Measurements from ENCODE around the gene HMX2.
A peak's percentile ranks its signal among the peaks of the same experiment; 100 is the strongest.

HMX2 gene

DNA sequence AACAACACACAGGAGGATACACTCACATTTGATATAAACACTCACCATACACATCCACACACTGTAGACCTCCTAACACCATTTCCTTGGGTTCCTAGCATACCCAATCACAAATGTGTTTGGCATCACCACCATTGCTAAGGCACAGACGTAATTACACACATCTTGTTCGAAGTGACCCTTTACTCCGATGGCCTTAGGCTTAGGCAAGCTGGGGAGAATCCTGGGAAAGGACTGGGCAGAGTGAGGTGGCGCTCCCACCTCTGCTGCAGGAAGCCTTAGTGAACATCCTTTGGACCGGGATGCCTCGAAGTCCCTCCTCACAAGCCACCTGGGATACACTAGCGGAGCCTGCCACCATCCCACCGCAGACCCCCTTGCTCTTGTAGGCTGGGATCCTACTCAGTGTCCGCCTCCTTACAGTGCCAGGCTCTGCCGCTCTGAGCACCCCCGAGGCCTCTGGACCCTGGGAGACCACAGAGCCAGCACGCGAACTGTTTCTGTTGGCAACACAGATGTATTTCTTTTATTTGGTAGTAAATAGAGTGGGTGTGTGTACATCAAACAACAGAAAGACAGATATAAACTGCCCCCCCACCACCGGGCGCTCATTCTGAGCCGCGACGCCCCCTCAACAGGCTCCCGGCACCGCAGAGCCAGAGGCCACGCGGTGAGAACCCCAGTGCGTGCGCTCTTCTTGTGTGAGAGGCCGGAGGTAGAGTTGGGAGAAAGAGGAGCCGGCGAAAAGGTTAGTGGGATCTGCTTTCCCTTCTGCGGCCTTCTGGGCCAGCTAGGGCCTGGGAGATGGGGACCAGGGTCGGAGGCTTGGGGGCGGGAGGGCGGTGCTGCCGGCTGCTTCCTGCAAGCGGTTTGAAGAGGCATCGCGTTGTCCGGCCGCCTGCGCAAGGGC is 5.9 kb upstream of the HMX2 start:
- no peak for DNase-seq (ENCODE audit: low read depth in 1 of 2, low spot score in 1 of 2)
- in situ Hi-C loops (cut with HindIII; ENCODE audit: low pct_unique_long_range_greater_than_20kb, low sequenced_read_pairs): no loop called here
- no peak for TF ChIP-seq JUND (IDR thresholded peaks at IDR 0.05; ENCODE audit: low read depth)

DNA sequence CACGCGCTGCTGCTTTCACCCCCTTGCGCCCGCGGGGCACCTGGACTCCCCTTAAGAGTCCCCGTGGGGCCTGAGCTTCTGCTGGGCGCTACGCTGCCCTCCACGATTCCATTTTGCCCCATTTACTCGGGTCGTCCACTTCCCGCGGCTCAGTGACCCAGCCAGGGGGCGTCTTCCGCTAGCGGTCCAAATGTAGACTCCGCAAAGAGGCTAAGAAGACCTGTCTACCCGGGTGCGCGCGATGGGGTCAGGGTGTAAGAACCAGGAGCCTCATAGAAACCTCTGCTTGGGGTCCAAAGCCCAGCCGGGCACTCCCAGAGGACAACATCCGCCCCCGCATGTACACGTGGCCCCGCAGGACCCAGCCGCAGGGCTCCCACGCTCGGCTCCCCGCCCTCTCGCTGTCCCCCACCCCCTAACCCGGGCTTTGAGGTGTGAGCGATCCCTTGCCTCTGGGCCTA is 5.2 kb upstream of the HMX2 start:
- in situ Hi-C loops (cut with HindIII; ENCODE audit: low pct_unique_long_range_greater_than_20kb, low sequenced_read_pairs): no loop called here
- no peak for DNase-seq (ENCODE audit: low read depth in 1 of 2, low spot score in 1 of 2)
- TF ChIP-seq JUND (IDR thresholded peaks at IDR 0.05; ENCODE audit: low read depth): no peak

DNA sequence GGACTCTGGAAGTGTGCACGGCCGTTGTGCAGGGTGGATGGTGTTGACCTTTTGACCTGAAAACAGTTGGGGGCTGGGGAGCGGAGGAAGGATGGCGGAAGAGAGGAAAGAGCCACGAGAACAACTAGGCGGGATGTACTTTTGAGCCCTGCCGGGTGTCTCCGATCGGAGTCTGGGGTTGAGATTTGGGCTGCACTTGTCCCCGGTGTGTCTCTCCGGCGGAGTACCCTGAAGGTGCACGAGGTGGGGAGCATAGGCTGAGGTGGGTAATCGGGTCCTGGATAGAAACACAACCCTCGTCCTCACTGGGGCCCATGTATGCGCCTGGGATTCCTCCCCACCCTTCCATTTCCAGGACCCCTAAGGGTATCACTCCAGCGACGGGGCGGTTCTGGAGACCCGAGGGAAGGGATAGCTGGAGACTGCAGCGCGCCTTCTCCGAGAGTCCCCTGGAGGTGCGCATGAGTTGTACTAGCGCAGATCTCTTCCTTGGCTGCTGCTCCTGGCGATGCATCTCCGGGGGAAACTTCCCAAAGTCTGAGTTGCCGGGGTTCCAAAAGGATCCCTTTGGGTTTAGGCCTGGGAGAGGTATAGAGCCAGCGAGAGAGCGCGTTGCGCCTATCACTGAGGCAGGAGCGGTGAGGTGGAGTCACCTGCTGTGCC is 4.6 kb upstream of the HMX2 start:
- in situ Hi-C loops (cut with HindIII; ENCODE audit: low pct_unique_long_range_greater_than_20kb, low sequenced_read_pairs): no loop called here
- DNase-seq (ENCODE audit: low read depth in 1 of 2, low spot score in 1 of 2): no peak
- TF ChIP-seq JUND (IDR thresholded peaks at IDR 0.05; ENCODE audit: low read depth): no peak

DNA sequence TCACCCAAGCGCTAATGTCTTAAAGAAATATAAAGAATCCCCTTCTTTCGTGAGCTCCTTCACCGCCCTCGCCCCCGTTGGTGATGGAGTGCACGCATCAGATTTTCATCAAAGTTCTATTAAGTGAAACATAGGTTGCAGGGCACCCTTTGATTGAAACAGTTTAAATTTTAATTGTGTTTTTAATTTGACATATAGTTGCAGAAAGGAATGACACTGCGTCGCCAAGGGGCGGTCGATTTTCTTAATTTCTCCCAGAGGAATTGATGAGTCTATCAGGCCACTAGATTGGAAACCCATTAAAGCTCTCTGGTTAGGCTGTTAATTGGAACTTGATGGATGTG is 4.1 kb upstream of the HMX2 start:
- no peak for TF ChIP-seq JUND (IDR thresholded peaks at IDR 0.05; ENCODE audit: low read depth)
- in situ Hi-C loops (cut with HindIII; ENCODE audit: low pct_unique_long_range_greater_than_20kb, low sequenced_read_pairs): no loop called here

DNA sequence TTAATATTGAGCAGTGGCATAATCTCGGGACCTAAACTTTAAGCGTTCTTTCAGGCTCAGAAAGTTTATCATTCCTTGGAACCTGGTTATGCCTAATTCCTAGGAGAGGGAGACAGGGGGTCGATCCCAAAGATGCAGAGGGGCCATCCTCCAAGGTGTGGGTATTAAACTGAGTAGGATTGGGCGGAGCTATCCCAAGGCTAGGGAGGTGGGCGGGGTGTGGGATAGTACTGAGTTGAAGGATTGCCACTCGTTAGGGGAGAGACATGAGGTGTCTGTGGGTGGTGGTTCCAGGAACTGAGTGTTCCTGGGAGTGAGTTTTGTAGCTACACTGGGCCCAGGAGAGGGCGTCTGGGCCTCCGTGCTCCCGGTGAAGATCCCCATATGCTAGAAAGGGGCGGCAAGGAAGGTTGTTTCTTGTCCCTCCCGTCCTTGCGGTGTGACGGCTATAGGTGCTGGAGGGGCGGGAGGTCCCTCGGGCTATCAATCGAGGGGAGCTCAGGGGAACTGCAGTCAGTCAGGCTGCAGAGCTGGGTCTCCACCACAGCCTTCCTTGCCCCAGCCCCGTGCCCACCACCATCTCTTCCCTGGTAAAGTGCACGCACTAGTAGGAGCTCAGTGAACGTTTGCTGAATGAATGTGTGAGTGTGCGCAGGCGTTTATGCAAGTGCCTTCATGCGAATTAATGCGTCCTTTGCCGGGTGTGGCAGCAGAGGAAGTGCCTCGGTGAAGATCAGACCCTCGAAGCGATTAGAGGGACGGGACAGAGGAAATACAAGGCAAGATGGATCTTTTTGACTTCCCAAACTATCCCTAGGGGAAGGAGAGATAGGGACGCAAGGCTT is 3.0 kb upstream of the HMX2 start:
- in situ Hi-C loops (cut with HindIII; ENCODE audit: low pct_unique_long_range_greater_than_20kb, low sequenced_read_pairs): no loop called here
- peak; percentile 61 to 82 for DNase-seq (ENCODE audit: low read depth in 1 of 2, low spot score in 1 of 2)
- no peak for TF ChIP-seq JUND (IDR thresholded peaks at IDR 0.05; ENCODE audit: low read depth)

More for the DNA sequence above, 4.1 kb upstream of the HMX2 start:
- no peak for DNase-seq (ENCODE audit: low read depth in 1 of 2, low spot score in 1 of 2)

DNA sequence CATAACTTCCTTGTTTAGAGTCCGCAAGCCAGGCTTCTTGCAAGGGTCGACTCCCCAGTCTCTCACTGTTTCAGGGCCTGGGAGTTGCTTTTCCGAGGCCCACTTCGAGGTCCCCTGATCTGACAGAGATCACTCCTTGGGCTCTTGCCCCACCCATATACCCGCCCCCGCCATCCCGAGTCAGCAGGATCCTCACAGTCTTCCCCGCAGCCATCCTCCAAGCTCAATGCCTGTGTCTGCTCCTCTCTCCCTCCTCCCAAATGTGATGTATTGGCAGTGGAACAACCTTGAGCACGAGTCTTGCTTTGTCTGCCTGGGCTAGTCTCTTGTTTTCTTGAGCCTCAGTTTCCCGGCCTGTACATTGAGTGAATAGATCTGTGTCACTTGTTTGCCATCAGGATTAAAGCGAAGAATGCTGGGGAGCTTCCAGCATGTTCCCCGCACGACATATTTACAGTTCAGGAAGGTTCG is 2.4 kb upstream of the HMX2 start:
- no peak for TF ChIP-seq JUND (IDR thresholded peaks at IDR 0.05; ENCODE audit: low read depth)
- in situ Hi-C loops (cut with HindIII; ENCODE audit: low pct_unique_long_range_greater_than_20kb, low sequenced_read_pairs): no loop called here
- DNase-seq (ENCODE audit: low read depth in 1 of 2, low spot score in 1 of 2): no peak

DNA sequence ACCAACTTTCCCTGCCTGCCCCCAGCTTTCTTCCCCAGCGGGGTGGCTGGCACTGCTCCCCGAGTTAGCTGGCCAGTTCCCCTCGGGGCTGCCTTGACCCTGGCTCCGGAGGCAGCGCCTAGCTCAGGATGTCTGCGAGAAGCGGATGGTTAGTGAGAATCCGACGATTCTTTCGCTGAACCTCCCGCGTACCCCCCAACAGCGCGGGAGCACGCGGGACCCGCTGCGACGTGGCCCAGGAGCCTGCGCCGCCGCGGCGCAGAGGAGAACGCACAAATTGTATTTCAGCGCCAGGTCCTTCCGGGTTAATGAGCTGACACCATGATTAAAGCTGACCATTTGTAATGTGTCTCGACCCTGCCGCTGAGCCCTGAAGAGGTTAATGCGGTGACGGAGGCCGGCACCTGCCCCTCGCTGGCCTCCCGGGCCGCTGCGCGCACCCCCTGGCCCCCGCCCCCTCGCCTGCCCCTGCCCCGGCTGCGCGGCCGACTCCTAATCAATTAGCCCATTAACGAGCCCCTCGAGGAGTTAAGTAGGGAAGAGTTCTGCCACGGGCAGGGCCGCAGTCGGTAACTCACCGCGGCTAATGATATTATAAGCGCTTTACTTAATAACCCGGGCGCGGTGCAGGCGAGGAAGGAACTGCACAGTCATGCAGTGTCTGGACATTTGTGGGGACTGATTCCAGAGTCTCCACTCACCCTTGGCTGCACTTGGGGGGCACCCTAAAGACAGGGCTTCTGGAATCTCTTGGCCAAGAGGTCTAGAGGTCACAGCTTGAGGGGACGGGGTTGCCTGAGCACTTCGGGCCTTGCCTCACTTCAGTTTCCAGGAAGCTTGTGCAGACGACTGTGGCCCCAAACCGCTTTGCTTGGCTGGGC is 1.7 kb upstream of the HMX2 start:
- no peak for TF ChIP-seq JUND (IDR thresholded peaks at IDR 0.05; ENCODE audit: low read depth)
- no peak for DNase-seq (ENCODE audit: low read depth in 1 of 2, low spot score in 1 of 2)
- in situ Hi-C loops (cut with HindIII; ENCODE audit: low pct_unique_long_range_greater_than_20kb, low sequenced_read_pairs): no loop called here

DNA sequence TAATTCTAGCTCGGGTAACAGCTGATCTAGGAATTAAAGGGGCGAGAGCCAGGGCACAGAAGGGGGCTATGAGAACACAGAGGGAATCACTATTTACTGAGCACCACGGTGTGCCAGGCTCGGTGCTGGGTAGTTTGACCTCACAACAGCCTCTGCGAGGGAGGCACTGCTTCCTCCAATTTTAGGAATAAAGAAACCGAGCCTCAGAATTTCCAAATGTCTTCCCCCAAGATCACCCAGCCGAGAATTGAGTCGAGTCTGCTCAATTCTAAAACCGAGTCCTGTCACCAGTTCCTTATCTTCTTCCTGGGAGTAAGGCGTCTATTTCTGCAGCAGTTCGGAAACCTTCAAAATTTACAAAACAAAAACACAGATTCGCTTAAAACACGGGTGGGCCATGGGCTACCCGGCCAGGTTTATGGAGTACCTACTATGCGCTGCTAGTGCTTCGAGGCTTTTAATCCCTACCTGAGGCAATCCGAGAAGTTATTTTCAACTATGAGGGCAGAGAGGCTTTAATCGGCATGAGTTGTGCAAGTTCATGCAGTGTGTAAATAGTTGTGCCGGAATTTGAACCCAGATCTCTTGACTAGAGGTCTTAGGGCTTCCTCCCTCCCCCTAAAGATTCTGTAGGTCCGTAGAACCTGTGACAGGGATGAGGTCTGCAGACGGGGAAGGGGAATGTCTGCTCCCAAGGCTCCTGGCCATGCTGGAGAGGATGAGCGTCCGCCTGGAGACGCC is 872 bp upstream of the HMX2 start:
- no peak for DNase-seq (ENCODE audit: low read depth in 1 of 2, low spot score in 1 of 2)
- no peak for TF ChIP-seq JUND (IDR thresholded peaks at IDR 0.05; ENCODE audit: low read depth)
- in situ Hi-C loops (cut with HindIII; ENCODE audit: low pct_unique_long_range_greater_than_20kb, low sequenced_read_pairs): no loop called here

DNA sequence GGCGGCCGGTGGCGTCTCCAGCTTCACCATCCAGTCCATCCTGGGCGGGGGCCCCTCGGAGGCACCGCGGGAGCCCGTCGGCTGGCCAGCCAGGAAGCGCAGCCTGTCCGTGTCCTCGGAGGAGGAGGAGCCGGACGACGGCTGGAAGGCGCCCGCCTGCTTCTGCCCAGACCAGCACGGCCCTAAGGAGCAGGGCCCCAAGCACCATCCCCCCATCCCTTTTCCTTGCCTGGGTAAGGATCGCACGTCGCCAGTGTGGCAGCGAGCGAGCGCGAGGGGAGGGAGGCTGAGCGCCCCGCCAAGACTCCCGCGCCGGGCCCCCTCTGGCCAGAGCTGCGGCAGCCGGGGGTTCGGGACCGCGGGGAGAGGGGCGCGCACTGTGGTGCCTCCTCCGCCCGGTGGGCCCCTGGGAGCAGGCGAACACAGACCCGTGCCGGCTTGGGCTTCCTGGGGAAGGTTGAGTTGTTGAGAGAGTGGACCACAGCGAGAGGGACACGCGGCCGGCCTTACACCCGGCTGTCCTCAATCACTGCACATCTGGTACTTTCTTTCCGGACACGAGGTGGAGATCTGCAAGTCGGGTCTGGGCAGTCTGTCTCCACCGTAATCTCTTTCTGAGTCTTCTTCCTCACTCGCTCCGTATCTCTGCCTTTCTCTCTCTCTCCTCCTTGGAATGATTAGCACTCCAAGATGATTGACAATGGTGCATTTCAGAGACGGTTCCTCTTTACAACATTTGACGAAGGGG is 652 bp downstream of the HMX2 start:
- in situ Hi-C loops (cut with HindIII; ENCODE audit: low pct_unique_long_range_greater_than_20kb, low sequenced_read_pairs): no loop called here
- DNase-seq (ENCODE audit: low read depth in 1 of 2, low spot score in 1 of 2): no peak
- no peak for TF ChIP-seq JUND (IDR thresholded peaks at IDR 0.05; ENCODE audit: low read depth)

DNA sequence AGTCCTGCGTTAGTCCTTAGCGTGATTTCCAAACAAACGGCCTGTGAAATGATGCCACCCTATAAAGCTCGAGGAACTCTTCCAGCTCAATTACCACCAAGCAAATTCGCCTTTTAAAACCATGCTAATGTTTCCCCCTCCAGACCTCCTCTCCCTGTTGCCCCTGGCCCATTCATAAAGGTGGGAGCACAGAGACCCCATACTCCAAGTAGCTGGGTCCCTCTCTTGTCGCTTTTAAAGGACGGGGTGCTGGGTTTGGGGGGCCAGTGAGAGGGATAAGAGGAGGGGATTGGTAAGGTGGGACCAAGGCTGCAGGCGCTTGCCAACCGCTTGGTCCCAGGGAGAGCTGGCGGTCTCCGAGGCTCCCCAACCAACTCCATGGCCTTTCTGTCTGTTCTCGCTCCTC is 1.2 kb downstream of the HMX2 start:
- in situ Hi-C loops (cut with HindIII; ENCODE audit: low pct_unique_long_range_greater_than_20kb, low sequenced_read_pairs): no loop called here
- TF ChIP-seq JUND (IDR thresholded peaks at IDR 0.05; ENCODE audit: low read depth): no peak
- DNase-seq (ENCODE audit: low read depth in 1 of 2, low spot score in 1 of 2): no peak
